KMS-11 (cell line): Measurements from ENCODE around the gene CTBP1.

Source experiments
- H2AFZ ChIP-seq: fragments of 200-600 bp; sonication (generic); 2 replicates; pipeline ENCODE4 v1.6.1; 2016; ENCODE audit warnings: antibody characterized with exemption, mixed run types, low read depth
- H3K27ac ChIP-seq: fragments of 200-600 bp; sonication (generic); 2 replicates; pipeline ENCODE4 v1.6.1; 2016; ENCODE audit warnings: mild to moderate bottlenecking, mixed run types
- H3K27me3 ChIP-seq: fragments of 200-600 bp; sonication (generic); 2 replicates; pipeline ENCODE4 v1.6.1; 2017; ENCODE audit warnings: mild to moderate bottlenecking, low read depth, mixed run types, moderate library complexity; ENCODE audit not compliant: insufficient read depth
- H3K36me3 ChIP-seq: fragments of 200-600 bp; sonication (generic); 2 replicates; pipeline ENCODE4 v1.6.1; 2017; ENCODE audit warnings: mild to moderate bottlenecking, mixed run types; ENCODE audit not compliant: insufficient read depth
- H3K4me1 ChIP-seq: fragments of 200-600 bp; sonication (generic); 2 replicates; pipeline ENCODE4 v1.6.1; 2016; ENCODE audit warnings: mild to moderate bottlenecking, low read depth, mixed run types; ENCODE audit not compliant: poor library complexity, severe bottlenecking
- H3K4me2 ChIP-seq: fragments of 200-600 bp; sonication (generic); 2 replicates; pipeline ENCODE4 v1.7.0; 2016; ENCODE audit warnings: mild to moderate bottlenecking, mixed run types
- H3K4me3 ChIP-seq: fragments of 200-600 bp; sonication (generic); IDR thresholded peaks from 2 replicates; pipeline ENCODE4 v1.6.1; 2017; ENCODE audit warnings: low read depth, low read length, mixed read lengths; ENCODE audit not compliant: insufficient read depth
- H3K79me2 ChIP-seq: fragments of 200-600 bp; sonication (generic); 2 replicates; pipeline ENCODE4 v1.6.1; 2016; ENCODE audit warnings: low read depth, mixed run types; ENCODE audit not compliant: insufficient read depth
- H3K9ac ChIP-seq: fragments of 200-600 bp; sonication (generic); 2 replicates; pipeline ENCODE4 v1.6.1; 2016; ENCODE audit warnings: mild to moderate bottlenecking, mixed run types
- H4K20me1 ChIP-seq: fragments of 200-600 bp; sonication (generic); 2 replicates; pipeline ENCODE4 v1.6.1; 2016; ENCODE audit warnings: mild to moderate bottlenecking, mixed run types; ENCODE audit not compliant: insufficient read depth
- TF ChIP-seq, protein P1 (sequence below): fragments of 200-600 bp; sonication (generic); conservative IDR thresholded peaks from 2 replicates; pipeline ENCODE4 v1.6.1; 2017; ENCODE audit warnings: low read depth, mild to moderate bottlenecking, antibody characterized with exemption, low read length, moderate library complexity, mixed read lengths

Gene CTBP1

GRCh38 chr4:1176398-1177273 is 72.3 kb downstream of the CTBP1 start:
- TF ChIP-seq, protein P1, sequence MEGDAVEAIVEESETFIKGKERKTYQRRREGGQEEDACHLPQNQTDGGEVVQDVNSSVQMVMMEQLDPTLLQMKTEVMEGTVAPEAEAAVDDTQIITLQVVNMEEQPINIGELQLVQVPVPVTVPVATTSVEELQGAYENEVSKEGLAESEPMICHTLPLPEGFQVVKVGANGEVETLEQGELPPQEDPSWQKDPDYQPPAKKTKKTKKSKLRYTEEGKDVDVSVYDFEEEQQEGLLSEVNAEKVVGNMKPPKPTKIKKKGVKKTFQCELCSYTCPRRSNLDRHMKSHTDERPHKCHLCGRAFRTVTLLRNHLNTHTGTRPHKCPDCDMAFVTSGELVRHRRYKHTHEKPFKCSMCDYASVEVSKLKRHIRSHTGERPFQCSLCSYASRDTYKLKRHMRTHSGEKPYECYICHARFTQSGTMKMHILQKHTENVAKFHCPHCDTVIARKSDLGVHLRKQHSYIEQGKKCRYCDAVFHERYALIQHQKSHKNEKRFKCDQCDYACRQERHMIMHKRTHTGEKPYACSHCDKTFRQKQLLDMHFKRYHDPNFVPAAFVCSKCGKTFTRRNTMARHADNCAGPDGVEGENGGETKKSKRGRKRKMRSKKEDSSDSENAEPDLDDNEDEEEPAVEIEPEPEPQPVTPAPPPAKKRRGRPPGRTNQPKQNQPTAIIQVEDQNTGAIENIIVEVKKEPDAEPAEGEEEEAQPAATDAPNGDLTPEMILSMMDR: no peak

GRCh38 chr4:1175635-1176229 is 73.2 kb downstream of the CTBP1 start:
- no peak overlapping the region for H3K4me3 ChIP-seq
- no peak overlapping the region for H2AFZ ChIP-seq
- TF ChIP-seq, protein P1: no peak
- no peaks in the 10 kb centered on the region for H3K36me3 ChIP-seq
- no peak overlapping the region for H3K4me2 ChIP-seq
- no peaks in the 10 kb centered on the region for H3K27me3 ChIP-seq
- H3K9ac ChIP-seq: no peak overlapping the region
- no peaks in the 10 kb centered on the region for H3K79me2 ChIP-seq
- H3K27ac ChIP-seq: no peak overlapping the region
- no peaks in the 10 kb centered on the region for H4K20me1 ChIP-seq
- H3K4me1 ChIP-seq: no peaks in the 10 kb centered on the region

More at GRCh38 chr4:1176398-1177273, 72.3 kb downstream of the CTBP1 start:
- H3K27ac ChIP-seq: no peak overlapping the region
- H3K4me1 ChIP-seq: no peaks in the 10 kb centered on the region
- no peaks in the 10 kb centered on the region for H3K27me3 ChIP-seq
- no peak overlapping the region for H2AFZ ChIP-seq
- no peaks in the 10 kb centered on the region for H4K20me1 ChIP-seq
- H3K36me3 ChIP-seq: no peaks in the 10 kb centered on the region
- H3K4me2 ChIP-seq: no peak overlapping the region
- H3K9ac ChIP-seq: no peak overlapping the region
- no peak overlapping the region for H3K4me3 ChIP-seq
- H3K79me2 ChIP-seq: no peaks in the 10 kb centered on the region

GRCh38 chr4:1174941-1175634 is 73.8 kb downstream of the CTBP1 start:
- H4K20me1 ChIP-seq: no peaks in the 10 kb centered on the region
- no peak overlapping the region for H3K4me3 ChIP-seq
- TF ChIP-seq, protein P1: no peak
- H2AFZ ChIP-seq: no peak overlapping the region
- no peaks in the 10 kb centered on the region for H3K27me3 ChIP-seq
- no peaks in the 10 kb centered on the region for H3K79me2 ChIP-seq
- no peak overlapping the region for H3K27ac ChIP-seq
- H3K36me3 ChIP-seq: no peaks in the 10 kb centered on the region
- no peaks in the 10 kb centered on the region for H3K4me1 ChIP-seq
- no peak overlapping the region for H3K4me2 ChIP-seq
- no peak overlapping the region for H3K9ac ChIP-seq

DNA sequence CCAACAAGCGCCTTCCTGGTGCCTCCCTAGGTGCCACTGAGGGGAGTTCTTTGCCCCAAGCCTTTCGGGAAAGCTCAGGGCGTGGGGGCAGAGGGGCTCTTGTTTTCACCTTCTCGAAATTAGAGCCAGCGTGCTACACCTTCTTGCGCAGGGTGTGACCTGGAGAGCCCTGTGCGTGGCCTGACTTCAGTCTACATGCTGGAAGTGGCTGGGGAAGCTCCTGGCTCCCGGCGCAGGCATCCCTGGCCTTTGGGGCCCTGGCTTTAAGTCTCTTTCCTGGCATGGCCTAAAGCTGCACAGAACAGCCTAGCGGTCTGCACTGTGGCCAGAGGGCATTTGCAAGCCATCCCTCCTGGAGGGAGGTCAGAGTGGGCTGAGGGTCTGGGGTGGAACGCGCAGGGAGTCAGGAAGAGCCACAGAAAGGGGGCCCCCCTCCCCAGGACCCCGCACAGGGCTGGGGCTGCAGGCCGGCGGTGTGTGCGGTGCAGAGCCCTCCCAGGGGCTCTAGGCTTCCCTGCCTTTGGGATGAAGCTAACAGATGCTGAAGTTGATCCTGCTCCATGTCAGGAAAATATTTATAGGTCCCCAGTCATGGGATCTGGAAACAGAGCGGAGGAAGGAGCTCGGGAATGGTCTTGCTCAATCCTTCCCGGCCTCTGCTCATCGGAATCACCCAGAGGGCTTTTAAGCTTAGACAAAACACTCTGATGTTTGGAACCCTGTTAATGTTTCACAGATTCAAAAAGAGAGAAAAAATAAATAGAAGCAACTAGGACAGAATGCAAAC is 75.8 kb downstream of the CTBP1 start:
- H3K4me3 ChIP-seq: no peak overlapping the region
- H2AFZ ChIP-seq: no peak overlapping the region
- H4K20me1 ChIP-seq: no peaks in the 10 kb centered on the region
- H3K27ac ChIP-seq: no peak overlapping the region
- no peaks in the 10 kb centered on the region for H3K79me2 ChIP-seq
- no peaks in the 10 kb centered on the region for H3K27me3 ChIP-seq
- no peaks in the 10 kb centered on the region for H3K4me1 ChIP-seq
- H3K9ac ChIP-seq: no peak overlapping the region
- TF ChIP-seq, protein P1: no peak
- H3K36me3 ChIP-seq: no peaks in the 10 kb centered on the region
- no peak overlapping the region for H3K4me2 ChIP-seq
